ENCODE measurements around the gene TMEM52. TPM values are rescaled to one million over a fixed set of nuclear protein-coding genes. Genes with fewer than 3 reads are reported as not detected.

Gene TMEM52
- total RNA-seq, 2 donors from 2014 or later, result 3.5 to 9.8 TPM

- Histone ChIP-seq H3K27ac (no peak overlapping the region), H3K9ac (ENCODE audit: low read depth in 2 of 2, low read length in 2 of 2) (no peak overlapping the region), H3K36me3 (no peaks in the 10 kb centered on the region), H3K4me3 (no peak overlapping the region), H3K27me3 (peaks cover 3% of the 10 kb centered on the region), H3K9me3 (no peaks in the 10 kb centered on the region), H3K4me1 (no peaks in the 10 kb centered on the region)
- TF ChIP-seq CTCF (IDR thresholded peaks at IDR 0.05), result no peak
- DNase-seq, result no peak
- intact Hi-C loops (cut with DNase I), result loop anchor here (5.0 to 10.0 kb wide), 2 partner anchors 72 to 210 kb away; no protein-coding TSS in a partner anchor
Observed at GRCh38 chr1:1964811-1965210, 45.7 kb upstream of the TMEM52 start.

GRCh38 chr1:1963570-1963969, 44.5 kb upstream of the TMEM52 start:
- TF ChIP-seq CTCF (IDR thresholded peaks at IDR 0.05), result no peak
- Histone ChIP-seq H3K27me3 (peaks cover 3% of the 10 kb centered on the region), H3K9ac (ENCODE audit: low read depth in 2 of 2, low read length in 2 of 2) (no peak overlapping the region), H3K4me3 (no peak overlapping the region), H3K9me3 (no peaks in the 10 kb centered on the region), H3K27ac (no peak overlapping the region), H3K36me3 (no peaks in the 10 kb centered on the region), H3K4me1 (no peaks in the 10 kb centered on the region)
- intact Hi-C loops (cut with DNase I), result loop anchor here (5.0 to 10.0 kb wide), 2 partner anchors 74 to 211 kb away; no protein-coding TSS in a partner anchor
- DNase-seq, result no peak

GRCh38 chr1:1962752-1963151, 43.7 kb upstream of the TMEM52 start:
- no peaks in the 10 kb centered on the region for H3K4me1 ChIP-seq
- no peak overlapping the region for H3K9ac ChIP-seq (ENCODE audit: low read depth in 2 of 2, low read length in 2 of 2)
- H3K36me3 ChIP-seq, result no peaks in the 10 kb centered on the region
- peaks cover 3% of the 10 kb centered on the region for H3K27me3 ChIP-seq
- H3K9me3 ChIP-seq, result no peaks in the 10 kb centered on the region
- DNase-seq, result no peak
- intact Hi-C loops (cut with DNase I), result loop anchor here (5.0 to 10.0 kb wide), 2 partner anchors 75 to 212 kb away; no protein-coding TSS in a partner anchor
- no peak overlapping the region for H3K27ac ChIP-seq
- H3K4me3 ChIP-seq, result no peak overlapping the region
- TF ChIP-seq CTCF (IDR thresholded peaks at IDR 0.05), result no peak

- intact Hi-C loops (cut with DNase I), result loop anchor here (5.0 to 10.0 kb wide), 2 partner anchors 77 to 214 kb away; no protein-coding TSS in a partner anchor
- no peaks in the 10 kb centered on the region for H3K9me3 ChIP-seq
- no peak overlapping the region for H3K9ac ChIP-seq (ENCODE audit: low read depth in 2 of 2, low read length in 2 of 2)
- no peak for DNase-seq
- no peaks in the 10 kb centered on the region for H3K36me3 ChIP-seq
- TF ChIP-seq CTCF (IDR thresholded peaks at IDR 0.05), result no peak
- no peaks in the 10 kb centered on the region for H3K4me1 ChIP-seq
- H3K4me3 ChIP-seq, result no peak overlapping the region
- no peak overlapping the region for H3K27ac ChIP-seq
- peaks cover 3% of the 10 kb centered on the region for H3K27me3 ChIP-seq
Observed at GRCh38 chr1:1960480-1961196, 41.6 kb upstream of the TMEM52 start.

DNA sequence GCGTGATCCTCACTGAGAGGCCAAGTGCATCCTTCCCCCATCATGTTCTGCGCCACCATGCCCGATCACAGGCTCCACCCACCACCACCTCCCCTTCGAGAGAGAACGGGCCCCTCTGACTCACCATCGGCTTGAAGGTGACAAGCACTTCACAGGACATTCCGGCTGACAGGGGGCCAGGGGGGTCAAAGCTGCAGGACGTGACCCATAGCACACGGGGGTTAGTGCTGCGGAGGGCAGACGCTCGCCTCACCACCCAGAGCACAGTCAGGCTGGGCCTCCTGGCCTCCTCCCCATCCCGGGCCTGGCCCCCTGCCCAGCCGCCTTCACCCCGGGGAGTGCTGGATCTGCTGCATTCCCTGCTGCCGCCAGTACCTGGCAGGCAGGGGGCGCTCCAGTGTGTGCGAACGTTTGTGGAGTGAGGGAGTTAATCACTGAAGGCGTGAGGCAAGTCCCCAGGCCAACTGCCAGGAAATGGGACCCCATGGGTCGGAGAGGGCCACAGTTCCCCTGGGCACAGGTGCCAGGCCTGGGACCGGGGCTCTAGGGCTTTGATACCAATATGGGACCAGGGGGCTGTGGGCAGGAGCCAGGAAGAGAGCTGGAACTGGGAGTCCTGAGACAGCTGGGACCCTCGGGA, 40.9 kb upstream of the TMEM52 start:
- no peaks in the 10 kb centered on the region for H3K4me1 ChIP-seq
- no peaks in the 10 kb centered on the region for H3K36me3 ChIP-seq
- peak; percentile 81 for DNase-seq
- TF ChIP-seq CTCF (IDR thresholded peaks at IDR 0.05), result peak; percentile 67
- intact Hi-C loops (cut with DNase I), result loop anchor here (5.0 to 10.0 kb wide), 2 partner anchors 77 to 215 kb away; no protein-coding TSS in a partner anchor
- no peak overlapping the region for H3K9ac ChIP-seq (ENCODE audit: low read depth in 2 of 2, low read length in 2 of 2)
- no peaks in the 10 kb centered on the region for H3K9me3 ChIP-seq
- H3K4me3 ChIP-seq, result no peak overlapping the region
- H3K27me3 ChIP-seq, result no peaks in the 10 kb centered on the region
- no peak overlapping the region for H3K27ac ChIP-seq

Measured in colonic mucosa (tissue), 4 donors.